ENCODE data around the gene DKKL1. TPM values are rescaled to one million over a fixed set of nuclear protein-coding genes. Genes with fewer than 3 reads are reported as not detected.

The DKKL1 gene
- polyA plus RNA-seq, 1 donor (not counting 4 experiments of a cell fraction or from before 2014, with no cell fraction given), result not detected

GRCh38 chr19:49362929-49363267 lies 779 bp upstream of the DKKL1 start:
- H3K9me1 ChIP-seq (ENCODE audit: control insufficient read depth, extremely low read depth, insufficient read depth, low read length), result no peaks in the 10 kb centered on the region
- H3K79me2 ChIP-seq (ENCODE audit: control insufficient read depth, insufficient read depth, low read length), result no peaks in the 10 kb centered on the region
- dilution Hi-C loops (cut with MboI; ENCODE audit: extremely low pct_ligation_motif_present, low sequenced_read_pairs), result no loop called here
- peak overlapping the region; percentile 95 for H3K4me2 ChIP-seq (ENCODE audit: control insufficient read depth, extremely low read depth, insufficient read depth, low read depth, low read length)
- DNase-seq (ENCODE audit: low read depth, low spot score) (no peak), FAIRE-seq (peak; percentile 5)
- no peaks in the 10 kb centered on the region for H4K20me1 ChIP-seq (ENCODE audit: control insufficient read depth, extremely low read depth, insufficient read depth, low read length)
- H2AFZ ChIP-seq (ENCODE audit: control insufficient read depth, low read length), result peak overlapping the region; percentile 63
- H3K27me3 ChIP-seq (ENCODE audit: control insufficient read depth, extremely low read depth, insufficient read depth, low read length), result no peaks in the 10 kb centered on the region
- peaks cover 12% of the 10 kb centered on the region for H3K4me1 ChIP-seq (ENCODE audit: control insufficient read depth, extremely low read depth, insufficient read depth, low read length)
- H3K9me3 ChIP-seq (ENCODE audit: control insufficient read depth, low read depth, low read length), result no peaks in the 10 kb centered on the region
- peak overlapping the region; percentile 76 for H3K9ac ChIP-seq (ENCODE audit: control insufficient read depth, extremely low read depth, insufficient read depth, low read length)
- peak overlapping the region; percentile 18 for H3K27ac ChIP-seq (ENCODE audit: control insufficient read depth, insufficient read depth, low read length)
- TF ChIP-seq EZH2 (IDR thresholded peaks at IDR 0.05; ENCODE audit: low read length), result no peak
- no peak for TF ChIP-seq CTCF (optimal IDR thresholded peaks at IDR 0.05 in 1 of 3, IDR thresholded peaks at IDR 0.05 in 1 of 3, conservative IDR thresholded peaks at IDR 0.05 in 1 of 3; ENCODE audit: extremely low read depth in 1 of 3, insufficient read depth in 2 of 3, low read length in 3 of 3)
- H3K36me3 ChIP-seq (ENCODE audit: control insufficient read depth in 2 of 2, extremely low read depth in 1 of 2, insufficient read depth in 2 of 2, low read length in 2 of 2), result peaks cover 0 to 3% of the 10 kb centered on the region in 2 experiments
- H3K4me3 ChIP-seq (ENCODE audit: control insufficient read depth in 2 of 3, extremely low read depth in 1 of 3, insufficient read depth in 2 of 3, low read depth in 1 of 3, low read length in 3 of 3), result peak overlapping the region; percentile 68 to 82 (median 70)

- Histone ChIP-seq H3K4me1 (ENCODE audit: control insufficient read depth, extremely low read depth, insufficient read depth, low read length) (peaks cover 12% of the 10 kb centered on the region), H3K9ac (ENCODE audit: control insufficient read depth, extremely low read depth, insufficient read depth, low read length) (no peak overlapping the region), H3K79me2 (ENCODE audit: control insufficient read depth, insufficient read depth, low read length) (no peaks in the 10 kb centered on the region), H3K9me3 (ENCODE audit: control insufficient read depth, low read depth, low read length) (peaks cover 4% of the 10 kb centered on the region), H3K4me3 (ENCODE audit: control insufficient read depth in 2 of 3, extremely low read depth in 1 of 3, insufficient read depth in 2 of 3, low read depth in 1 of 3, low read length in 3 of 3) (peak overlapping the region in 1 of 3 experiments; percentile 45), H4K20me1 (ENCODE audit: control insufficient read depth, extremely low read depth, insufficient read depth, low read length) (no peaks in the 10 kb centered on the region), H3K9me1 (ENCODE audit: control insufficient read depth, extremely low read depth, insufficient read depth, low read length) (no peaks in the 10 kb centered on the region), H3K27me3 (ENCODE audit: control insufficient read depth, extremely low read depth, insufficient read depth, low read length) (no peaks in the 10 kb centered on the region), H3K4me2 (ENCODE audit: control insufficient read depth, extremely low read depth, insufficient read depth, low read depth, low read length) (peak overlapping the region; percentile 95), H3K36me3 (ENCODE audit: control insufficient read depth in 2 of 2, extremely low read depth in 1 of 2, insufficient read depth in 2 of 2, low read length in 2 of 2) (peaks cover 0 to 2% of the 10 kb centered on the region in 2 experiments), H3K27ac (ENCODE audit: control insufficient read depth, insufficient read depth, low read length) (no peak overlapping the region), H2AFZ (ENCODE audit: control insufficient read depth, low read length) (peak overlapping the region; percentile 51)
- DNase-seq (ENCODE audit: low read depth, low spot score) (no peak), FAIRE-seq (no peak)
- dilution Hi-C loops (cut with MboI; ENCODE audit: extremely low pct_ligation_motif_present, low sequenced_read_pairs), result no loop called here
- TF ChIP-seq CTCF (optimal IDR thresholded peaks at IDR 0.05 in 1 of 3, IDR thresholded peaks at IDR 0.05 in 1 of 3, conservative IDR thresholded peaks at IDR 0.05 in 1 of 3; ENCODE audit: extremely low read depth in 1 of 3, insufficient read depth in 2 of 3, low read length in 3 of 3) (no peak), EZH2 (IDR thresholded peaks at IDR 0.05; ENCODE audit: low read length) (no peak)
Observed at GRCh38 chr19:49364083-49364737, 533 bp downstream of the DKKL1 start.

All from keratinocyte (primary cell).